Measurements from ENCODE around the gene ADM. TPM values are rescaled to one million over a fixed set of nuclear protein-coding genes. Genes with fewer than 3 reads are reported as not detected.

The ADM gene
- polyA plus RNA-seq, 1 donor = 11.4 TPM

DNA sequence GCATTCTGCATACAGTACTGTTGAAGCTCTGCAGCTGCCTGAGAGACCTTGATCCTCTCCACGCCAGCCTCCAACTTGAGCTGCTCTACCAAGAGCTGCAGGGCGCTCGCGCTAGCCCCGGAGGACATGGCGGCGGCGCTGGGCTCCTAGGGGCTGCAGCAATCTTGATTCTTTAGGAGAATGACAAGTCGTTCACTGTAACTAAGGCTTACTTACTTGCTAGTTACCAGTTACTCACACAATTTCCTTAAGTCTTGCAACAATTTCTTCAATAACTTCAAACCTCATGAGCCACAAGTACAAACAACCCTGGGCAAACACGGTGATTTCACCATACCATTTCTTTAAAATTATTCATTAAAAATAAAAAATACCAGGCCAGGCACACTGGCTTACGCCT is 32.7 kb upstream of the ADM start:
- H3K36me3 ChIP-seq (ENCODE audit: control insufficient read depth, insufficient read depth, low read length) = no peaks in the 10 kb centered on the region
- DNase-seq = no peak
- no peaks in the 10 kb centered on the region for H3K9me3 ChIP-seq (ENCODE audit: control insufficient read depth, low read depth, low read length)
- H3K27ac ChIP-seq (ENCODE audit: low read length) = no peak overlapping the region
- no CpG with 5 or more reads among the region's 11 CpGs for WGBS (ENCODE audit: insufficient coverage, low lambda C conversion rate)
- no peaks in the 10 kb centered on the region for H3K27me3 ChIP-seq (ENCODE audit: control insufficient read depth, insufficient read depth, low read length)
- H3K4me3 ChIP-seq (ENCODE audit: low read length) = no peak overlapping the region
- no peaks in the 10 kb centered on the region for H3K4me1 ChIP-seq (ENCODE audit: control insufficient read depth, insufficient read depth, low read length)

- H3K27me3 ChIP-seq (ENCODE audit: control insufficient read depth, insufficient read depth, low read length) = no peaks in the 10 kb centered on the region
- H3K27ac ChIP-seq (ENCODE audit: low read length) = no peak overlapping the region
- DNase-seq = no peak
- H3K36me3 ChIP-seq (ENCODE audit: control insufficient read depth, insufficient read depth, low read length) = no peaks in the 10 kb centered on the region
- H3K4me3 ChIP-seq (ENCODE audit: low read length) = no peak overlapping the region
- H3K9me3 ChIP-seq (ENCODE audit: control insufficient read depth, low read depth, low read length) = no peaks in the 10 kb centered on the region
- H3K4me1 ChIP-seq (ENCODE audit: control insufficient read depth, insufficient read depth, low read length) = no peaks in the 10 kb centered on the region
Measured at GRCh38 chr11:10273738-10274137, 31.1 kb upstream of the ADM start.

DNA sequence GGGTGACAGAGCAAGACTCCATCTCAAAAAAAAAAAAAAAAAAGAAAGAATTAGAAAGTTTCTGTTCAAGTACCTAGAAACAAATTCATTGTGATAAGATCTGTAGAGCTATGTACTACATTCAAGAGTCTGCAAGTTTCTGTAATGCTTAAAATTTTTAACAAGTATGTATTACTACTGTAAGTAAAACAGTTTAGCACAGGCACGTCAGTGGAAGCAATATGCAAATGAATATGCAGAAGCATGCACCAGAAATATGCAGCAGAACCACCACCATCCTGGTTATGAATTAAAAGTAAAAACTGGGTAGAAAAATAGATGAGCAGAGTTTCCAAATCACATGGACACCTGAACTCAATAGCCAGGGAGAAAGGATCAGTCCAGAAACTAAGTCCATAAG is 30.1 kb upstream of the ADM start:
- H3K4me1 ChIP-seq (ENCODE audit: control insufficient read depth, insufficient read depth, low read length) = no peaks in the 10 kb centered on the region
- H3K36me3 ChIP-seq (ENCODE audit: control insufficient read depth, insufficient read depth, low read length) = no peaks in the 10 kb centered on the region
- H3K27ac ChIP-seq (ENCODE audit: low read length) = no peak overlapping the region
- H3K27me3 ChIP-seq (ENCODE audit: control insufficient read depth, insufficient read depth, low read length) = no peaks in the 10 kb centered on the region
- 89% methylated on average over 1 of the region's 1 CpG for WGBS (ENCODE audit: insufficient coverage, low lambda C conversion rate)
- H3K4me3 ChIP-seq (ENCODE audit: low read length) = no peak overlapping the region
- H3K9me3 ChIP-seq (ENCODE audit: control insufficient read depth, low read depth, low read length) = no peaks in the 10 kb centered on the region
- no peak for DNase-seq

- no peak for DNase-seq
- Histone ChIP-seq H3K9me3 (ENCODE audit: control insufficient read depth, low read depth, low read length) (no peaks in the 10 kb centered on the region), H3K27ac (ENCODE audit: low read length) (no peak overlapping the region), H3K4me1 (ENCODE audit: control insufficient read depth, insufficient read depth, low read length) (no peaks in the 10 kb centered on the region), H3K27me3 (ENCODE audit: control insufficient read depth, insufficient read depth, low read length) (no peaks in the 10 kb centered on the region), H3K36me3 (ENCODE audit: control insufficient read depth, insufficient read depth, low read length) (no peaks in the 10 kb centered on the region), H3K4me3 (ENCODE audit: low read length) (no peak overlapping the region)
Measured at GRCh38 chr11:10275714-10276113, 29.2 kb upstream of the ADM start.

DNA sequence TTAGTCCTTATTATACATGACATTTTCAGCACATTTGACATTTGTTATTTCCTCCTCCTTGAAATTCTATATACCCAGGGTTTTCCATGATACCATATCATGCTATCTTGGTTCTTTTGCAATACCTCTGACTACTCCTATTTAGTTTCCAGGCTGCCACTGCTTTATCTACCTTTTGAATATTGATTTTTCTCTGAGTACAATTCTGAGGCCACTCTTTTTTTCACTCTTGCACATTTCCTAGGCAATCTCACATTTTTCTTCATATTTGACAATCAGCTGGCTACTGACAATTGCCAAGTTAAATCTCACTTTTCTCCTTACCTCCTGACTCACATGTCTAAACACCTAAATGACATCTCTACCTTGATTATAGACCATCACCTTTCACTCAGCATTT is 22.8 kb upstream of the ADM start:
- Histone ChIP-seq H3K36me3 (ENCODE audit: control insufficient read depth, insufficient read depth, low read length) (no peaks in the 10 kb centered on the region), H3K27me3 (ENCODE audit: control insufficient read depth, insufficient read depth, low read length) (no peaks in the 10 kb centered on the region), H3K9me3 (ENCODE audit: control insufficient read depth, low read depth, low read length) (no peaks in the 10 kb centered on the region), H3K4me1 (ENCODE audit: control insufficient read depth, insufficient read depth, low read length) (peaks cover 4% of the 10 kb centered on the region), H3K4me3 (ENCODE audit: low read length) (no peak overlapping the region), H3K27ac (ENCODE audit: low read length) (no peak overlapping the region)
- peak in 1 of 2 donors; percentile 57 for DNase-seq

GRCh38 chr11:10283991-10284390 is 20.9 kb upstream of the ADM start:
- Histone ChIP-seq H3K4me3 (ENCODE audit: low read length) (no peak overlapping the region), H3K9me3 (ENCODE audit: control insufficient read depth, low read depth, low read length) (no peaks in the 10 kb centered on the region), H3K27me3 (ENCODE audit: control insufficient read depth, insufficient read depth, low read length) (no peaks in the 10 kb centered on the region), H3K27ac (ENCODE audit: low read length) (no peak overlapping the region), H3K36me3 (ENCODE audit: control insufficient read depth, insufficient read depth, low read length) (no peaks in the 10 kb centered on the region), H3K4me1 (ENCODE audit: control insufficient read depth, insufficient read depth, low read length) (peaks cover 17% of the 10 kb centered on the region)
- no CpG with 5 or more reads among the region's 1 CpG for WGBS (ENCODE audit: insufficient coverage, low lambda C conversion rate)
- no peak for DNase-seq

DNA sequence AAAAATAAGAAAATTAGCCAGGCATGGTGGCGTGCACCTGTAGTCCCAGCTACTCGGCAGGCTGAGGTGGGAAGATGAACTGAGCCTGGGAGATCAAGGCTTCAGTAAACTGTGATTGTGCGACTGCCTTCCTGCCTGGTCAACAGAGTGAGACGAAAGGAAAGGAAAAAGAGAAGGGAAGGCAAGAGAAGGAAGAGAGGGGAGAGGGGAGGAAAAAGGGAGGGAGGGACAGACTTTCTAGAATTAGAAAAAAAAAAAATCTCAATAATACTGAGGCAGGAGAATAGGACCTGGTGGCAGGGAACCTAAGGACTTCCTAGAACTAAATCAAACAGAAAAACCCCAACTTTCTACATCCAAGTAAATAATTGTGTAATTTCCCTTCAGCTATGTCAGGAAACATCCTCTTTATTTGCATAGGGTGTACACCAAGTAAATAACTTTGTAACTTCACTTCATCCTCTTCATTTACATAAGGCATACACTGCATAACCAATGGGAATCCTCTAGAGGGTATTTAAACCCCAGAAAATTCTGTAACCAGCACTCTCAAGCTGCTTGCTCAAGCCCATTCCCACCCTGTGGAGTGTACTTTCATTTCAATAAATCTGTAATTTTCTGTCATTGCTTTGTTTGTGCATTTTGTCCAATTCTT is 19.6 kb upstream of the ADM start:
- Histone ChIP-seq H3K27ac (ENCODE audit: low read length) (no peak overlapping the region), H3K4me1 (ENCODE audit: control insufficient read depth, insufficient read depth, low read length) (peaks cover 30% of the 10 kb centered on the region)
- 94% methylated on average over 4 of the region's 4 CpGs for WGBS (ENCODE audit: insufficient coverage, low lambda C conversion rate)

DNA sequence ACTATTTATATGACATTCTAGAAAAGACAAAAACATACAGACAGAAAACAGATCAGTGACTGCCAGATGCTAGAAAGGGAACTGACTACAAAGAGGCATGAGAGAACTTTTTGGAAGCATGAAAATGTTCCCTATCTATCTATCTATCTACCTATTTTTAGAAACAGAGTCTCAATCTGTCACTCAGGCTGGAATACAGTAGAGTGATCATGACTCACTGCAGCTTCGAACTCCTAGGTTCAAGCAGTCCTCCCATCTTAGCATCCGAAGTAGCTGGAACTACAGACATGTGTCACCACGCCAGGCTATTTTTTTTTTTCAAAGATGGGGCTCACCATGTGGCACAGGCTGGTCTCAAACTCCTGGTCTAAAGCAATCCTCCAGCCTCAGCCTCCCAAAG is 17.7 kb upstream of the ADM start:
- peaks cover 33% of the 10 kb centered on the region for H3K4me1 ChIP-seq (ENCODE audit: control insufficient read depth, insufficient read depth, low read length)
- no CpG with 5 or more reads among the region's 3 CpGs for WGBS (ENCODE audit: insufficient coverage, low lambda C conversion rate)

More for the DNA sequence above, 19.6 kb upstream of the ADM start:
- H3K9me3 ChIP-seq (ENCODE audit: control insufficient read depth, low read depth, low read length) = no peaks in the 10 kb centered on the region
- no peak for DNase-seq
- H3K4me3 ChIP-seq (ENCODE audit: low read length) = no peak overlapping the region
- H3K27me3 ChIP-seq (ENCODE audit: control insufficient read depth, insufficient read depth, low read length) = no peaks in the 10 kb centered on the region
- no peaks in the 10 kb centered on the region for H3K36me3 ChIP-seq (ENCODE audit: control insufficient read depth, insufficient read depth, low read length)

GRCh38 chr11:10287766-10288715 is 16.8 kb upstream of the ADM start:
- H3K27me3 ChIP-seq (ENCODE audit: control insufficient read depth, insufficient read depth, low read length) = no peaks in the 10 kb centered on the region
- no peaks in the 10 kb centered on the region for H3K9me3 ChIP-seq (ENCODE audit: control insufficient read depth, low read depth, low read length)
- H3K27ac ChIP-seq (ENCODE audit: low read length) = peak overlapping the region; percentile 88
- H3K4me3 ChIP-seq (ENCODE audit: low read length) = no peak overlapping the region
- no peak for DNase-seq
- peaks cover 36% of the 10 kb centered on the region for H3K4me1 ChIP-seq (ENCODE audit: control insufficient read depth, insufficient read depth, low read length)
- no peaks in the 10 kb centered on the region for H3K36me3 ChIP-seq (ENCODE audit: control insufficient read depth, insufficient read depth, low read length)
- WGBS (ENCODE audit: insufficient coverage, low lambda C conversion rate) = no CpG with 5 or more reads among the region's 9 CpGs

More for the DNA sequence above, 17.7 kb upstream of the ADM start:
- H3K27ac ChIP-seq (ENCODE audit: low read length) = no peak overlapping the region
- DNase-seq = no peak
- no peaks in the 10 kb centered on the region for H3K27me3 ChIP-seq (ENCODE audit: control insufficient read depth, insufficient read depth, low read length)
- no peak overlapping the region for H3K4me3 ChIP-seq (ENCODE audit: low read length)
- H3K9me3 ChIP-seq (ENCODE audit: control insufficient read depth, low read depth, low read length) = no peaks in the 10 kb centered on the region
- no peaks in the 10 kb centered on the region for H3K36me3 ChIP-seq (ENCODE audit: control insufficient read depth, insufficient read depth, low read length)

DNA sequence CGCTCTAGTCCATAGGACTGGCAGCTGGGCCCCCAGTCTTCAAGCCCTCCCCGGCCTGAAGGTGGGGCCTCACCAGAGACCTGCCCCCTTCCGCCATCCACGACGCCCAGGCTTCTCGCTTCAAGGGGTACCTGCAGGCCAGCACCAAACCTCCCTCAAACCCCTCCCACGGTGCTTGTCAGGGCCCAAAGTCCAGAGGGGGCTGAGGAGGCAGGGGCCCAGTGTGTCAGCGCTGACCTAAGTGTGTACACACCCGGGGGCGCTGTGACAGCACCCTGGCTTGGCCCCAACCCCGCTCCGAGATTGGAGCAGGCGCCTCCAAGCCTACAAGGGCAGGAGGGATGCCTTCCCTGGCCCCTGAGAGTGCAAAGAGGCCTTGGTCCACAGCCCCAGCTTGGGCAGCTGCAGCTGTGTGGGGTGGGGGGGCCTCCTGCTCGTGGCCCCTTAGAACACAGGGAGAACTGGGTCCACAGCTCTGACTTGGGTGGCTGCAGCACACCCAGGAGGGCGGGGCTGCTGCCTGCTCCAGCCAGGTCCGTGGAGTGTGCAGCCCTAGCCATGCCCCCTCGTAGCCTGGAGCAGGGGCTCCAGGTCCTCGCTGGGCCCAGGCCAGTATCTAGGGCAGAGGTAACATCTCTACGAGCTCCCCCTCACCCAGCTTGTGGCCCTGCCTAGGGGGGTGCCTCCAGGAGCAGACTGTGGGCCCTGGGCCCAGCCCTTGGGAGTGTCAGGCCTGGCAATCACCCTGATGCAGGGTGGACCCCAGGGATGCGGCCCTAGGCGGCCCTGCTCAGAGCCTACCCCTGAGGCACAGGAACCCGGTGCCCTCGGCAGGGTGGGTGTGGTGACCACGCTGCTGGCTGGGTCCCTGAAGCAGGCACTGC is 15.8 kb upstream of the ADM start:
- H3K4me1 ChIP-seq (ENCODE audit: control insufficient read depth, insufficient read depth, low read length) = peaks cover 36% of the 10 kb centered on the region
- H3K9me3 ChIP-seq (ENCODE audit: control insufficient read depth, low read depth, low read length) = no peaks in the 10 kb centered on the region
- no peaks in the 10 kb centered on the region for H3K36me3 ChIP-seq (ENCODE audit: control insufficient read depth, insufficient read depth, low read length)
- WGBS (ENCODE audit: insufficient coverage, low lambda C conversion rate) = 20% methylated on average over 1 of the region's 24 CpGs
- H3K27me3 ChIP-seq (ENCODE audit: control insufficient read depth, insufficient read depth, low read length) = no peaks in the 10 kb centered on the region
- H3K4me3 ChIP-seq (ENCODE audit: low read length) = peak overlapping the region; percentile 33
- H3K27ac ChIP-seq (ENCODE audit: low read length) = peak overlapping the region; percentile 88
- peak; percentile 89 to 97 for DNase-seq

Data from large intestine (tissue), 3 donors.